SU-DHL-6 (cell line): ENCODE measurements around the gene RUBCN.
A peak's percentile ranks its signal among the peaks of the same experiment; 100 is the strongest.

Experiments used
- H2AFZ ChIP-seq: fragments of 200-600 bp; sonication (generic); 2 replicates; pipeline ENCODE4 v1.6.1; 2014; ENCODE audit warnings: low read depth, mild to moderate bottlenecking, moderate library complexity, mixed read lengths, antibody characterized with exemption, low read length; ENCODE audit not compliant: severe bottlenecking
- H3F3A ChIP-seq: fragments of 200-600 bp; shearing (Covaris generic); 2 replicates; pipeline ENCODE4 v1.6.0; 2016; ENCODE audit warnings: antibody characterized with exemption, mild to moderate bottlenecking; ENCODE audit not compliant: insufficient read depth
- H3K27ac ChIP-seq: fragments of 200-600 bp; sonication (generic); 2 replicates; pipeline ENCODE4 v1.5.1; 2016; ENCODE audit warnings: low read depth, mild to moderate bottlenecking, low read length, moderate library complexity, mixed read lengths
- H3K27me3 ChIP-seq: fragments of 200-600 bp; sonication (generic), shearing (Covaris generic); 2 replicates; pipeline ENCODE4 v1.6.0; 2014; ENCODE audit warnings: mild to moderate bottlenecking, low read length
- H3K36me3 ChIP-seq: fragments of 200-600 bp; sonication (generic); 2 replicates; pipeline ENCODE4 v1.6.1; 2014; ENCODE audit warnings: mild to moderate bottlenecking, low read length, mixed read lengths
- H3K4me2 ChIP-seq: fragments of 300-600, 200-600 bp; shearing (Covaris generic), sonication (generic); 2 replicates; pipeline ENCODE4 v1.6.0; 2014; ENCODE audit warnings: low read length, low read depth, mild to moderate bottlenecking; ENCODE audit not compliant: poor library complexity, severe bottlenecking
- H3K4me3 ChIP-seq: fragments of 200-600 bp; sonication (generic); 2 replicates; pipeline ENCODE4 v1.5.1; 2014; ENCODE audit warnings: antibody characterized with exemption, low read length, mild to moderate bottlenecking, mixed read lengths; ENCODE audit not compliant: insufficient read depth, poor library complexity, severe bottlenecking
- H3K79me2 ChIP-seq: fragments of 200-600 bp; sonication (generic); 2 replicates; pipeline ENCODE4 v1.6.1; 2014; ENCODE audit warnings: mild to moderate bottlenecking, low read length, moderate library complexity; ENCODE audit not compliant: insufficient read depth
- H3K9ac ChIP-seq: fragments of 200-600 bp; sonication (generic); 2 replicates; pipeline ENCODE4 v1.7.0; 2014; ENCODE audit warnings: mild to moderate bottlenecking, low read length
- H3K9me2 ChIP-seq: fragments of 200-600 bp; sonication (generic); replicated peaks from 2 replicates; pipeline ENCODE4 v1.6.1; 2014; ENCODE audit warnings: low read length; ENCODE audit not compliant: insufficient read depth
- H3K9me3 ChIP-seq: fragments of 200-600 bp; sonication (generic); 2 replicates; pipeline ENCODE4 v1.6.1; 2014; ENCODE audit warnings: low read length, mixed read lengths; ENCODE audit not compliant: insufficient read depth
- H4K20me1 ChIP-seq: fragments of 200-600 bp; sonication (generic); 2 replicates; pipeline ENCODE4 v1.6.1; 2014; ENCODE audit warnings: low read depth, mild to moderate bottlenecking, antibody characterized with exemption, low read length, moderate library complexity, mixed read lengths
- EZH2phosphoT487 ChIP-seq: fragments of 200-600 bp; sonication (generic), shearing (Covaris generic); conservative IDR thresholded peaks from 2 replicates; pipeline ENCODE4 v1.6.1; 2018; ENCODE audit warnings: mild to moderate bottlenecking, antibody characterized with exemption, low read length, moderate library complexity, mixed read lengths
- TF ChIP-seq, protein P1 (sequence below): fragments of 200-600 bp; sonication (generic); IDR thresholded peaks from one replicate; pipeline ENCODE4 v1.5.1; 2017; ENCODE audit warnings: antibody characterized with exemption, mild to moderate bottlenecking, low read length, moderate library complexity; ENCODE audit not compliant: insufficient read depth, poor library complexity, severe bottlenecking

The RUBCN gene

GRCh38 chr3:197749315-197749600, 12.6 kb upstream of the RUBCN start:
- Histone ChIP-seq H3K36me3 (no peaks in the 10 kb centered on the region), H3K79me2 (peaks cover 12% of the 10 kb centered on the region), H3K9me3 (no peaks in the 10 kb centered on the region), H3F3A (peaks cover 34% of the 10 kb centered on the region), H3K9ac (peak overlapping the region; percentile 72), H3K9me2 (no peaks in the 10 kb centered on the region), H2AFZ (peak overlapping the region; percentile 84), H3K27me3 (no peaks in the 10 kb centered on the region), H3K4me3 (peak overlapping the region; percentile 72), H3K27ac (peak overlapping the region; percentile 28), H3K4me2 (peak overlapping the region; percentile 79), H4K20me1 (peaks cover 13% of the 10 kb centered on the region; the same call in 1 of the 2 replicates)
- TF ChIP-seq EZH2phosphoT487 = no peak
- TF ChIP-seq, protein P1, sequence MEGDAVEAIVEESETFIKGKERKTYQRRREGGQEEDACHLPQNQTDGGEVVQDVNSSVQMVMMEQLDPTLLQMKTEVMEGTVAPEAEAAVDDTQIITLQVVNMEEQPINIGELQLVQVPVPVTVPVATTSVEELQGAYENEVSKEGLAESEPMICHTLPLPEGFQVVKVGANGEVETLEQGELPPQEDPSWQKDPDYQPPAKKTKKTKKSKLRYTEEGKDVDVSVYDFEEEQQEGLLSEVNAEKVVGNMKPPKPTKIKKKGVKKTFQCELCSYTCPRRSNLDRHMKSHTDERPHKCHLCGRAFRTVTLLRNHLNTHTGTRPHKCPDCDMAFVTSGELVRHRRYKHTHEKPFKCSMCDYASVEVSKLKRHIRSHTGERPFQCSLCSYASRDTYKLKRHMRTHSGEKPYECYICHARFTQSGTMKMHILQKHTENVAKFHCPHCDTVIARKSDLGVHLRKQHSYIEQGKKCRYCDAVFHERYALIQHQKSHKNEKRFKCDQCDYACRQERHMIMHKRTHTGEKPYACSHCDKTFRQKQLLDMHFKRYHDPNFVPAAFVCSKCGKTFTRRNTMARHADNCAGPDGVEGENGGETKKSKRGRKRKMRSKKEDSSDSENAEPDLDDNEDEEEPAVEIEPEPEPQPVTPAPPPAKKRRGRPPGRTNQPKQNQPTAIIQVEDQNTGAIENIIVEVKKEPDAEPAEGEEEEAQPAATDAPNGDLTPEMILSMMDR = no peak

DNA sequence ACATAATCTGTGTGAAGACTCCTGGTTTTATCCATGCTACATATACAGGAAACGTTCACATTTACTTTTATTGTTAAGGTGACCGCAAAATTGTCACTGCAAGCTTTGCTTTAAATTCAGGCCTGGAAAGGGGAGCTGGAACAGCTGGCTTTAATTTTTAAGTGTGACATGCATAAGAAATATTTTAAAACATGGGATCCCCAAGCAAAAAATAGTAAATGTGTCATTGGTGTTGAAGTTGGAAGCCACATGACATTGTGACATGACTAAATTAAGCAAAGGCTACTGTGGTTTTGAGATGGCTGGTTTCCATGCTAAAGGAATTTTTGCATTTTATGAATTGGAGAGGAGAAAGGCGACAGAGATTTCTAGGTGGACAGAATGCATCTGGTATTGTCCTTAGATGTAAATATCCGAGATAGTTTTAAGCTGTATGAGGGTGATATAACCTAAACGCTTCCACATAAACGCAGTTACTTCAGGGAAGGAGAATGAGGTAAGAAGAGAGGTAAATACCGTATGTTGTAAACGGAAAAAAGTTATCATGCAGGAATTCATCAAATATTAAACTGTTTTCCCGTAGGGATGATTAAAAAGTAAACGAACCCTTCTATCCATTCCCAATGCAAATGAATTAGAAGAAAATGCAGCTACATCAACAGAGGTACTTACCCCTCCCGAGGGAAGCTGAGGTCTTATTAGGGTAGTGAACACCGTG, 12.1 kb upstream of the RUBCN start:
- no peak for TF ChIP-seq EZH2phosphoT487
- TF ChIP-seq, protein P1 = no peak
- H2AFZ ChIP-seq = peak overlapping the region; percentile 84
- H3K4me2 ChIP-seq = peak overlapping the region; percentile 79
- H3K4me3 ChIP-seq = peak overlapping the region; percentile 72
- peak overlapping the region; percentile 72 for H3K9ac ChIP-seq
- H3K79me2 ChIP-seq = peaks cover 12% of the 10 kb centered on the region
- no peaks in the 10 kb centered on the region for H3K36me3 ChIP-seq
- H3K9me3 ChIP-seq = no peaks in the 10 kb centered on the region
- H3F3A ChIP-seq = peaks cover 34% of the 10 kb centered on the region
- H3K27ac ChIP-seq = peak overlapping the region; percentile 28
- no peaks in the 10 kb centered on the region for H3K9me2 ChIP-seq
- H4K20me1 ChIP-seq = peaks cover 13% of the 10 kb centered on the region; the same call in 1 of the 2 replicates
- H3K27me3 ChIP-seq = no peaks in the 10 kb centered on the region

GRCh38 chr3:197746801-197747237, 10.1 kb upstream of the RUBCN start:
- Histone ChIP-seq H3K27me3 (no peaks in the 10 kb centered on the region), H2AFZ (no peak overlapping the region), H3K4me2 (no peak overlapping the region), H3K9me2 (no peaks in the 10 kb centered on the region), H3K9me3 (no peaks in the 10 kb centered on the region), H3K4me3 (no peak overlapping the region), H3K36me3 (no peaks in the 10 kb centered on the region), H3K79me2 (no peaks in the 10 kb centered on the region), H4K20me1 (no peaks in the 10 kb centered on the region), H3K27ac (no peak overlapping the region), H3F3A (peaks cover 28% of the 10 kb centered on the region), H3K9ac (no peak overlapping the region)
- no peak for TF ChIP-seq EZH2phosphoT487
- TF ChIP-seq, protein P1 = no peak
